Measurements from ENCODE around the gene CTBS.

DNA sequence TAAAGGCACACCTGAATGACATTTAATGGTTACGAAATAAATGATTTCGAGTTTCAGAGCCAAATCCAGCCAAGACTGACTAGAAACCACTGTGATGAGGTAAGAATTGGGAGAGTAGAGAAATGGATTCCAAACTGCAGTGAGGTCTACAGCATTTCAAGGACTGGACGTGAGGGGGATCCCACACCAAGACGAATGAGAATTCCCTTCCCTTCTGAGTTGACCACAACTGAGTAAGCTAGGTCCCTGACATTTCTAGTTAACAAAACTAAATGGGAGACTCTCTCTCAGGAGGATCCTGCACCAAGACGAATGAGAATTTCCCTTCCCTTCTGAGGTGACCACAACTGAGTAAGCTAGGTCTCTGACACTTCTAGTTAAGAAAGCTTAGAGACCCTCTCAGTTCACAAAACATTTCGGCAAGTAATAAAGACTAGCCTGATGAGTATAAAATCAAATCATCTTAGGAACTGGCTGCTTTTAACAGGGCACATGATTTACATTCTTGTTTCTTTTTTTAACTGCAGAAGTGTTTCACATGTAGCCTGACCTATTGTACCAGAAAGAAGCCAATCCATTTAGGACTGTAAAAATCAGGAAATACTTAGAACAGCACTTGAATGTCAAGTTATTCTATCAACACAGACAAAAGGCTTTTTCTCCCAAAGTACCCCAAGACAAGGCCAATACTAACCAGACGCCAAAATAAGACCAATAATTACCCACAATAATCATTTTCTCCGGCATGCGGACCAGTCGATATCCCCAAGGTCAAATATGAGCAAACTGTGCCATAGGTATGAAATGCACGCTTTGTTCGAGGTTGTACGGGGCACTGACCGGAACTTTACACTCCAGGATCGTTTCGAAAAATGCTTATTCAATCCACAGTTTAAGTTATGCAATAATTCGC is 69.4 kb downstream of the CTBS start:
- TF ChIP-seq PRDM4 (tag by site-specific recombination; IDR thresholded peaks at IDR 0.05) (no peak), IKZF3 (tag by site-specific recombination; IDR thresholded peaks at IDR 0.05) (no peak), CTCF (tag by site-specific recombination; IDR thresholded peaks at IDR 0.05) (no peak), ZNF585B (tag by site-specific recombination; IDR thresholded peaks at IDR 0.05) (no peak), BCL11A (tag by site-specific recombination; IDR thresholded peaks at IDR 0.05; ENCODE audit: low read depth) (no peak), PATZ1 (tag by site-specific recombination; IDR thresholded peaks at IDR 0.05) (no peak), ZBTB49 (tag by site-specific recombination; IDR thresholded peaks at IDR 0.05; ENCODE audit: low read depth) (no peak), ZNF114 (tag by site-specific recombination; IDR thresholded peaks at IDR 0.05) (no peak), ZNF558 (tag by site-specific recombination; IDR thresholded peaks at IDR 0.05) (no peak)
- TF ChIP-seq, protein P1, sequence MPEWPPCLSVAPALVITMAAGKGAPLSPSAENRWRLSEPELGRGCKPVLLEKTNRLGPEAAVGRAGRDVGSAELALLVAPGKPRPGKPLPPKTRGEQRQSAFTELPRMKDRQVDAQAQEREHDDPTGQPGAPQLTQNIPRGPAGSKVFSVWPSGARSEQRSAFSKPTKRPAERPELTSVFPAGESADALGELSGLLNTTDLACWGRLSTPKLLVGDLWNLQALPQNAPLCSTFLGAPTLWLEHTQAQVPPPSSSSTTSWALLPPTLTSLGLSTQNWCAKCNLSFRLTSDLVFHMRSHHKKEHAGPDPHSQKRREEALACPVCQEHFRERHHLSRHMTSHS (tag by site-specific recombination; IDR thresholded peaks at IDR 0.05) = no peak
